BJ (cell line): ENCODE results near the gene TECR. TPM values are rescaled to one million over a fixed set of nuclear protein-coding genes. Genes with fewer than 3 reads are reported as not detected.

Source experiments
- CTCF ChIA-PET: fragments of 350-600 bp; formaldehyde crosslinking; extraction: SDS; loops from one replicate; lab custom pipeline; 2021; ENCODE audit warnings: antibody characterized with exemption, inconsistent platforms; lab: Yijun Ruan, JAX
- POLR2A ChIA-PET: fragments of 300-600 bp; sonication (Branson Sonifier 250); formaldehyde crosslinking; extraction: SDS; loops from one replicate; lab custom pipeline; 2021; ENCODE audit warnings: antibody characterized with exemption; lab: Charles Lee
- DNase-seq: peaks from one replicate; pipeline ENCODE4 v3.0.0-alpha.2; 2011; ENCODE audit warnings: low read depth
- H3K27me3 ChIP-seq: 2 replicates; pipeline ENCODE4 v1.6.0; 2011; ENCODE audit warnings: low read length; ENCODE audit not compliant: control insufficient read depth, insufficient read depth
- H3K36me3 ChIP-seq: 2 replicates; pipeline ENCODE4 v1.5.1; 2011; ENCODE audit warnings: low read length; ENCODE audit not compliant: control insufficient read depth, insufficient read depth
- H3K4me3 ChIP-seq: 2 replicates; pipeline ENCODE4 v1.5.1; 2011; ENCODE audit warnings: low read depth, mild to moderate bottlenecking, control low read depth, low read length
- polyA plus RNA-seq: library from polyadenylated mRNA; depleted of rRNA; stranded (reverse); fragments of >200 nt; gene quantifications from 2 replicates; pipeline ENCODE4 v1.2.3, GENCODE V29; 2011
- TF ChIP-seq, protein P1 (sequence below): IDR thresholded peaks from 2 replicates; pipeline ENCODE4 v1.5.1; 2011; ENCODE audit warnings: low read depth, mild to moderate bottlenecking, control low read depth, inconsistent platforms, low read length, moderate library complexity; ENCODE audit not compliant: insufficient read depth

Gene TECR
- polyA plus RNA-seq, 1 experiment = 95.9 TPM

DNA sequence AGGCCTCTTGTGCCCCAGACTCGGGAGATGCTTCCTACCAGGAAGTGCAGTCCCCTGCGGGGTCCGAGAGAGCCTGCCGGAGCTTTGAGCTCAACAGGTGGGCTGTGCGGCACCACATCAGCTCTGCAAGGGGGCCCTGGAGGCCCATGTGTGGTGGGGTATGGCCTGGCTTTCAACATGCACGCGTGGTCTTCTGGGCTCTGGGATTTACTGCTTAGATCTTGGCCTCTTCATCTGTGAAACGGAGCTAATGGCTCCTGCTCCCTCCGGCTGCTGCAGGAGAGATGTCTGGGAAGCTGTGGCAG, 24.5 kb downstream of the TECR start:
- DNase-seq = no peak
- no peak overlapping the region for H3K4me3 ChIP-seq
- CTCF ChIA-PET = interaction anchor here (1.2 to 4.5 kb wide), 2 partner anchors 13 to 15 kb away, joined by 3 to 62 read pairs; partner anchors contain the start of gene NDUFB7
- POLR2A ChIA-PET = no interaction called here
- H3K27me3 ChIP-seq = no peaks in the 10 kb centered on the region
- no peaks in the 10 kb centered on the region for H3K36me3 ChIP-seq
- TF ChIP-seq, protein P1, sequence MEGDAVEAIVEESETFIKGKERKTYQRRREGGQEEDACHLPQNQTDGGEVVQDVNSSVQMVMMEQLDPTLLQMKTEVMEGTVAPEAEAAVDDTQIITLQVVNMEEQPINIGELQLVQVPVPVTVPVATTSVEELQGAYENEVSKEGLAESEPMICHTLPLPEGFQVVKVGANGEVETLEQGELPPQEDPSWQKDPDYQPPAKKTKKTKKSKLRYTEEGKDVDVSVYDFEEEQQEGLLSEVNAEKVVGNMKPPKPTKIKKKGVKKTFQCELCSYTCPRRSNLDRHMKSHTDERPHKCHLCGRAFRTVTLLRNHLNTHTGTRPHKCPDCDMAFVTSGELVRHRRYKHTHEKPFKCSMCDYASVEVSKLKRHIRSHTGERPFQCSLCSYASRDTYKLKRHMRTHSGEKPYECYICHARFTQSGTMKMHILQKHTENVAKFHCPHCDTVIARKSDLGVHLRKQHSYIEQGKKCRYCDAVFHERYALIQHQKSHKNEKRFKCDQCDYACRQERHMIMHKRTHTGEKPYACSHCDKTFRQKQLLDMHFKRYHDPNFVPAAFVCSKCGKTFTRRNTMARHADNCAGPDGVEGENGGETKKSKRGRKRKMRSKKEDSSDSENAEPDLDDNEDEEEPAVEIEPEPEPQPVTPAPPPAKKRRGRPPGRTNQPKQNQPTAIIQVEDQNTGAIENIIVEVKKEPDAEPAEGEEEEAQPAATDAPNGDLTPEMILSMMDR = no peak

DNA sequence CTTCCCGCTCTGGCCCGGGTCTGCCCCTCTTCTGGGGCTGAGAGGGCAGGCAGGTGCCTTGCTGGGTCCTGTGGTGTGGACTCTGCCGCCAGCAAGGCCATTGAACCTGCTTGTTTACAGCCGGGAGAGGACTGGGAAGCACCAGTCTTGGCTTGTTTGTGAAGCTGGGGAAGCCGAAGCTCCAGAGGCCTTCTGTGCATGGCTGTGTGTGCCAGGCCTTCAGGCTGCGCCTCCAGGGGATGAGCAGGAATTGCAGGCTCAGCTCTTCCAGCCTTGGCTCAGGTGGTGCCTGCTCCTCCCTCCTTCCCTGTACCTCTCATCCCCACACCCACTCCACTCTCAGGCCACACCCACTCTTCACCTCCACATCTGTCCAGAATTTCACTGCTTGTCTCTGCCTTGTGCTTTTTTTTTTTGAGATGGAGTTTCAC, 25.0 kb downstream of the TECR start:
- DNase-seq = no peak
- POLR2A ChIA-PET = no interaction called here
- CTCF ChIA-PET = interaction anchor here (1.2 to 4.5 kb wide), 2 partner anchors 13 to 15 kb away, joined by 3 to 62 read pairs; partner anchors contain the start of gene NDUFB7

DNA sequence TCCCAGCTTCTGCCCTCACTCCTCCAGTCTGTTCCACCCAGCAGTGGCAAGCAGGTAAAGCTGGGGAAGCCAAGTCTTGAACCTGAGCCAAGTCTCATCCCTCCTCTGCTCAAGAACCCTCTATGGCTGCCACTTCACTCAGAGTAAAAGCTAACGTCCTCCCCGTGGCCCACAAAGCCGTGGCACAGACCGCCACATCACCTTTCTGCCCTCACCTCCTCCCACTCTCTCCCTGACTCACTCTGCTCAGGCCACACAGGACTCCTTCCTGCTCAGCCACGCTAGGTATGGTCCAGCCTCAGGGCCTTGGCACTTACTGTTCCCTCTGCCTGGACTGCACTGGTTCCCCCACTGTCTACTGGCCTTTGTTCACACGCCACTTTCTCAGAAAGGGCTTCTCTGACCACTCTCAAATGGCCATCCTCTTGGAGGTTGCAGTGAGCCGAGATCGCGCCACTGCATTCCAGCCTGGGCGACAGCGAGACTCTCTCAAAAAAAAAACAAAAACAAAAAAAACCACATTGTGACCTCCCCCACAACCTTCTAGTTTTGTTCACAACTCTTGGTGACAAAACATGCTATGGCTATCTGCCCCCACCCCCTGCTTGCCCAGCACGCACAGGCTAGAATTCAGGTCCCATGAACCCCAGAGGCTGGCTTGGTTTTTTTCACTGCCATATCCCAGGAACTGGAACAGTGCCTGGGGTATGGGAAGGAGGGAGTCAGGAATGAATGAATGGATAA, 26.7 kb downstream of the TECR start:
- POLR2A ChIA-PET = no interaction called here
- DNase-seq = no peak
- CTCF ChIA-PET = interaction anchor here (0.5 to 4.5 kb wide), 13 partner anchors 9 to 778 kb away, joined by 3 to 62 read pairs (median 5); partner anchors contain the start of genes DNAJB1, GIPC1 and NDUFB7
- Histone ChIP-seq H3K4me3 (no peak overlapping the region), H3K36me3 (no peaks in the 10 kb centered on the region), H3K27me3 (no peaks in the 10 kb centered on the region)
- TF ChIP-seq, protein P1 = no peak

More for the DNA sequence above, 25.0 kb downstream of the TECR start:
- no peaks in the 10 kb centered on the region for H3K36me3 ChIP-seq
- TF ChIP-seq, protein P1 = no peak
- no peaks in the 10 kb centered on the region for H3K27me3 ChIP-seq
- no peak overlapping the region for H3K4me3 ChIP-seq

DNA sequence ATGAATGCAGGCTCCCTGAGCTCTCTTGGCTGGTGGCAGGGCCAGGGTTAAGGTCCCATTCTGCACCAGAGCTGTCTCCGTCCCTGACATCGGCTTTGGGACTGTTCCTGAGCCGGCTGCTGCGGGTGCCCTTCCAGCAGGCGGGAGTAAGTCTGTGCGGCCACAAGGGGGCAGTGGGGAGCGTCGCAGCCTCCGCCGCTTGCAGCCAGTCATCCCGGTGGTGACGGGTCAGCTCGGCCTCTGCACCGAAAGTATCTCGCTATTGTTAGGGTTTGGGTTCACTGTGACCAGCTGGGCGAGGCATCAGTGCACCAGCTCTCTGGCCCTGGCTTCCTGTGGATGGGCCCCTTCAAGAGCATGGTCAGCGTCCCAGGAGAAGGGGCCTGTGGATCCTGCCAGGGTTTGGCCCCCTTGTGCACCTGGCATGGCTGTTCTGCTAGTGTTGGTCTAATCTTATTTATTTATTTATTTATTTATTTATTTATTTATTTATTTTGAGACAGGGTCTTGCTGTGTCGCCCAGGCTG, 27.3 kb downstream of the TECR start:
- no peaks in the 10 kb centered on the region for H3K27me3 ChIP-seq
- no peak for DNase-seq
- CTCF ChIA-PET = interaction anchor here (0.6 to 4.5 kb wide), 19 partner anchors 10 to 1698 kb away, joined by 3 to 62 read pairs (median 4); partner anchors contain the start of genes DNAJB1, GIPC1 and NDUFB7
- POLR2A ChIA-PET = no interaction called here
- TF ChIP-seq, protein P1 = peak; percentile 99
- H3K4me3 ChIP-seq = no peak overlapping the region
- no peaks in the 10 kb centered on the region for H3K36me3 ChIP-seq

DNA sequence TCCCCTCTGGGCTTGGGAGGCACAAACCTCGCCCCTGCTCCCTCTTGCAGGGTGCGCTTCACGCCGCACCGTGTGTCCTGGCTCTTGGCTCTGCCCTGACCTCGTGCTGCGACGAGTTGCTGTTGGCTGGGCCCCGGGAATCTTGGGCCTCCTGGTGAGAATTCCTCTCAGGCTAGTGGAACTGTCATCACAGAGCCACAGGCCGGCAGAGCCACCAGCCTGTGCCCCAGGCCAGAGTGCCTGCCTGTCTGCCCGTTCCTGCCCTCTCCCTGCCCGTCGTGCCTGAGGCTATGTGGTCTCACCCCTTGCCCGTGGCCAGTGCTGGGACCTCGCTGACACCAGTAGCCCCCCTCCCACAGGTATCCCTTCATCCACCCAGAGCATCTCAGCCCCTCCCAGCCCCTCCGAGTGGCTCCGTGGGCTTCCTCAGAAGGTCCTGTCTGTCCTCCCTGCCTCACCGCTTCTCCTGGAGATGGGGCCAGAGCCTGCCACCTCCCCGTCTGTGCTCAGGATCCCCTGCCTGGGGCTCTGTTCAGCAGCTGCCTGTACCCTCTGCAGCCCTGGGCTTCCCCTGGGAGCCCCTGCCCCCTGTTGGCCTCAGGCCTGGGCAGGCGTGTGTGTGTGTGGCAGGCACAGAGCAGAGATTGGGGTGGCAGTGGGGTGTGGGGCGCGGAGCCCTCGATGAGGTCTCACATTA, 29.1 kb downstream of the TECR start:
- H3K27me3 ChIP-seq = no peaks in the 10 kb centered on the region
- TF ChIP-seq, protein P1 = no peak
- H3K36me3 ChIP-seq = no peaks in the 10 kb centered on the region; the same call in 1 of the 2 replicates
- no peak overlapping the region for H3K4me3 ChIP-seq
- CTCF ChIA-PET = no interaction called here
- POLR2A ChIA-PET = no interaction called here
- DNase-seq = no peak
